HG03565 (cell line): Measurements from ENCODE around the gene HSD3B7.

Experiments
- ATAC-seq: cut with Tn5 transposase; IDR thresholded peaks from one replicate; pipeline ENCODE4 v1.9.1; 2021; ENCODE audit warnings: mild to moderate bottlenecking, moderate library complexity; ENCODE audit not compliant: unreplicated experiment

HSD3B7 gene

DNA sequence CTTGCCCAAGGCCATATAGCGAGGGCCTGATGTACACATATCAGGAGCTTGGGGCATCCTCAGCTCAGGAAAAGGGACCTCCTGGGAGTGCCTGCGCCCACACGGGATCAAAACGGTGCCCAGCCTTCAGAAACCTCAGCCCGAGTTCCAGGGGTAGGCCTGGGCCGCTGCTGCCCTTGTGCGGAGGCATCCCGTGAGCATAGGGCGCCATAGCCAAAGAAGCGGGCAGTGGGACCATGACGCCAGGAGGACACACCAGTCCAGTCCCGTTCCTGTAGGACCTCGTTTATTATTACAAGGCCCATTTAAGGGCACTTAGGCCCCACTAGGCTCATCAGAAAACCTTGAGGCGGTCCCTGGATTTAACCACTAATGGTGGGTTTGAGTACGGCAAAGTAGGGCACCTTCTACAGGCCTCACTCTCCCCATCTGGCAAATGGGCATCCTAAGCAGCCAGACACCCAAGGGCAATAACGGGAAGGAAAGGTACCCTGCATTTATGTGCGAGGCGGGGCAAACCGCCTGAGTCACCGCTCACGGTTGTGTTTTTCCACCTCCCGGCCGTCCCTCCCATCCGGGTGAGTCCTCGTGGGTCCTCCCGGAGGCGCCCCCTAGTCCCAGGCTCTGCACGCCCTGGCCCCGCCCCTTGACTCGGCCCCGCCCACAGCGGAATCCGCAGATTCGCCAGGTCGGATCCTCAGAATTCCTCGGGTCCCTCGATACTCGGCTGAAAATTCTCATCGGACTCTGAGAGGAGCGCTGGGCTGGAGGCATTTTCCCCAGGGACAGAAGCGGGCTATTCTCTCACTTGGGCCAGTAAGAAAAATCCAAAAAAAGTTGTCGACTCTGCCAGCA is 28.2 kb upstream of the HSD3B7 start:
- ATAC-seq: peak; percentile 22

DNA sequence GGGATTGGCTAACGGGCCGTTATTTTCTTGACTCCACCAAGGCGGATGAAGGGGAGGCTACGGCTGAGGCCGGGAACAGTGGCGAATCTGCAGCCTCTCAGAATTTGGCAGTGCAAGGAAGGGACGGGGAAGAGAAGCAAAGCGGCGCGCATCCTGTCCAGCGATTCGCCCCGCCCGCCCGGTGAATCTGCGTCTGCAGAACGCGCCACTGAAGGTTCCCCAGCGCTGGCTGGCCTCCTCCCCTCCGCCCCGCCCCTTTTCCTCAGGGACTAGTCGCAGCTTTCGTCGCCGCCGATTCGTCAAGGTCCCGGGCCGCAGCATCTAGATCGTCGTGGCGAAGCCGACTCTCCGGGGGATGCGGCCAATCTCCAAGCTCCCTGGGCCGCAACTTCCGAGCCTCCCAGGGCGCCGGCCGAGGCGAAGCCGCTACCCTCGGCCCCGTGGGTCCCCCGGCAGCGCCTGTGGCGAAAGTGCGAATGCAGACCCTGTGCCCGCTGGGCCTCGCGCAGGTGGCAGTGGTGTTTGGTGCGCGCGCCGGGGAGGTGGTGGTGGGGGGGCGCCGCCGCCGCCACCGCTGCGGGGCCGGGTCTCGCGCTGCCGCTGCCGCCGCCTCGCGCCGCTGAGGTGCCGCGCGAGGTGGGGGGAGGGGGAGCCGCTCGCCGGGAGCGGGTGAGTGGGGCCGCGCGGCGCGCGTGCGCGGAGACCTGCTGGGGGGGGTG is 27.4 kb upstream of the HSD3B7 start, which contains the start of gene SETD1A:
TSS of gene SETD1A (plus strand) at position 299 of the 719 bp plus-strand sequence. CDS start 978 bp downstream, outside the sequence.
- ATAC-seq: peak; percentile 47

DNA sequence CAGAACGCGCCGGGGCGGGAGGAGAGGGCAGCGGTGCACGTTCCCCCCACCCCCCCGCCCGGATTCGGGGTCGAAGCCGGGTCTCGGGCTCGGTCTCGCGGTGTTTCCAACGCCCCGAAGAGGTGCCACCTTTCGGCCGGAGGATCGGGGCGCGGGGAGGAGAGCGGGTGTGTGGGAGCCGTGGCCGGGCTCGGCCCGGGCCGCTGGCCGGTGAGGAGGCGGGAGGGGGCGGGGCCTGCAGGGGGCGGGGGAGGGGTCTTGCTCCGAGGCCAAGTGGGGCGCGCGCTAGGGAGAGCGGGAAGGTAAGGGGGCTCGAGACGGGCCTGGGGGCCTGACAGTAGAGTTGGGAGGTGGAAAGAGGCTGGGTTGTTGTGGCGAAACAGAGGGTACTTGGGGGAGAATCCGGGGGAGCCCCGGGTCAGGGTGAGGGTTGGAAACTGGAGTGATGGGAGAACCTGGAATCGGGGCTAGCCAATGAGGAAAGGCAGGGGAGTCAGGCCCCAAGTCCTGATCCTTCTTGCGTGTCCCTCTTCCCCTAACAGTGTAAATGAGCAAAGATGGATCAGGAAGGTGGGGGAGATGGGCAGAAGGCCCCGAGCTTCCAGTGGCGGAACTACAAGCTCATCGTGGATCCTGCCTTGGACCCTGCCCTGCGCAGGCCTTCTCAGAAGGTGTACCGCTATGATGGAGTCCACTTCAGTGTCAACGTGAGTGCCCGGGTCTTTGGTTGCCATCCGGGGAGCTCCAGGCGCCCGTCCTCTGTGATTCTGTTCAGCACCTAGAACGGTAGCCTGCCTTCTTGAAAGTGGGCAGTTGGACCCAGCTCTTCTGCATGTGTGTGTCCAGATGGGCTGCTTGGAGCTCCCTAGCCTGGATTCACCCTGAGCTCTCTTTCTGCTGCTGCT is 26.6 kb upstream of the HSD3B7 start:
- ATAC-seq: no peak

DNA sequence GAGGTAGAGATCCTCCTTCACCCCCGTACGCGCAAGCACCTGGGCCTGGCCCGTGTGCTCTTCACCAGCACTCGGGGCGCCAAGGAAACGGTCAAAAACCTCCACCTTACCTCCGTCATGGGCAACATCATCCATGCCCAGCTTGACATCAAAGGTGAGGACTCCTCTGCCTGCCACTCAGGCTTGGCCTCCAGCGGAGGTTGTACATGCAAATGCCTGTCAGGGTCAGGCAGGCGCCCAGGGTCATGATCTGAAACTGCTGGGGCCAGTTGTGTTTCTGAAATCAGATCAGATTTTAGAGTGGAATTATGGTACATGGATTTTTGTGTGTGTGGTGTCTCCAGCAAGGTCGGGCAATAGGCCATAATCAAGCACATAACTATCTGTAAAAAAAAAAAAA is 23.6 kb upstream of the HSD3B7 start:
- ATAC-seq: no peak

DNA sequence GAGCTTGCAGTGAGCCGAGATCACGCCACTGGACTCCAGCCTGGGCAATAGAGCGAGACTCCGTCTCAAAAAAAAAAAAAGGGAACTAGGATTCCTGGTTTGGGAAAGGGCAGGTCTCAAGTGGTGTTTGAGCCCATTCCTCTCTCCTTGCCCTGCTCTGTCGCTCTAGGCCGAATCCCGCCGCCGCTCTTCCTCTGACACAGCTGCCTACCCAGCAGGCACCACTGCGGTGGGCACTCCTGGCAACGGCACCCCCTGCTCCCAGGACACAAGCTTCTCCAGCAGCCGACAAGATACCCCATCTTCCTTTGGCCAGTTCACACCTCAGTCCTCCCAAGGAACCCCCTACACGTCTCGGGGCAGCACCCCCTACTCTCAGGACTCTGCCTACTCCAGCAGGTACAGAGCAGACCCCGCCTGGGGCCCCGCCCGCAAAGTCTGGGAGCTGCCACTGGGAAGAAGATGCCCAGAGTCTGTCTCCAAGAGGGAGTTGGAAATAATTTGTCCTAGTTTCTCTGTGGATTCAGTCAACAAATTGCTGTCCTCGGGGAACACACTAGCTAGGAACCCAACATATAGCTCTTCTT is 21.0 kb upstream of the HSD3B7 start:
- no peak for ATAC-seq

DNA sequence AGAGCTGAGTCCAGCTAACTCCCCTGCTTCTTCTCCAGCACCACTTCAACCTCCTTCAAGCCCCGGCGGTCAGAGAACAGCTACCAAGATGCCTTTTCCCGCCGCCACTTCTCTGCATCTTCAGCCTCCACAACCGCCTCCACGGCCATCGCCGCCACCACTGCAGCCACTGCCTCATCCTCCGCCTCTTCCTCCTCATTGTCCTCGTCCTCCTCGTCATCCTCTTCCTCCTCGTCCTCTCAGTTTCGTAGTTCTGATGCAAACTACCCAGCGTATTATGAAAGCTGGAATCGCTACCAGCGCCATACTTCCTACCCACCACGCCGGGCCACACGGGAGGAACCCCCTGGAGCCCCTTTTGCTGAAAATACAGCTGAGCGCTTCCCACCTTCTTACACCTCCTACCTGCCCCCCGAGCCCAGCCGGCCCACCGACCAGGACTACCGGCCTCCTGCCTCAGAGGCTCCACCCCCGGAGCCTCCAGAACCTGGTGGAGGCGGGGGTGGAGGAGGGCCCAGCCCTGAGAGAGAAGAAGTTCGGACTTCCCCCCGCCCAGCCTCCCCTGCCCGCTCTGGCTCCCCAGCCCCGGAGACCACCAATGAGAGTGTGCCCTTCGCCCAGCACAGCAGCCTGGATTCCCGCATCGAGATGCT is 20.3 kb upstream of the HSD3B7 start:
- no peak for ATAC-seq

DNA sequence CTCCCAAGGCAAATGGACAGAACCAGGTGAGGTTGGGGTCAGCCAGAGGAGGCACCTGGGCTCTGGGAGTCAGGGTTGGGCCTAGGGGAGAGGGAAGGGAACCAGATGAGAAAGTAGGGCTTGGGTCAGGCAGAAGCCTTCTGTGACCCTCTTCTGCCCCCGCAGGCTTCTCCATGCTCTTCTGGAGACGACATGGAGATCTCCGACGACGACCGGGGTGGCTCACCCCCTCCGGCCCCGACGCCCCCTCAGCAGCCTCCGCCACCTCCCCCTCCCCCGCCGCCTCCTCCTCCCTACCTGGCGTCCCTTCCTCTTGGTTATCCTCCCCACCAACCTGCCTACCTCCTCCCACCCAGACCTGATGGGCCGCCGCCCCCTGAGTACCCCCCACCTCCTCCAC is 19.6 kb upstream of the HSD3B7 start:
- no peak for ATAC-seq

DNA sequence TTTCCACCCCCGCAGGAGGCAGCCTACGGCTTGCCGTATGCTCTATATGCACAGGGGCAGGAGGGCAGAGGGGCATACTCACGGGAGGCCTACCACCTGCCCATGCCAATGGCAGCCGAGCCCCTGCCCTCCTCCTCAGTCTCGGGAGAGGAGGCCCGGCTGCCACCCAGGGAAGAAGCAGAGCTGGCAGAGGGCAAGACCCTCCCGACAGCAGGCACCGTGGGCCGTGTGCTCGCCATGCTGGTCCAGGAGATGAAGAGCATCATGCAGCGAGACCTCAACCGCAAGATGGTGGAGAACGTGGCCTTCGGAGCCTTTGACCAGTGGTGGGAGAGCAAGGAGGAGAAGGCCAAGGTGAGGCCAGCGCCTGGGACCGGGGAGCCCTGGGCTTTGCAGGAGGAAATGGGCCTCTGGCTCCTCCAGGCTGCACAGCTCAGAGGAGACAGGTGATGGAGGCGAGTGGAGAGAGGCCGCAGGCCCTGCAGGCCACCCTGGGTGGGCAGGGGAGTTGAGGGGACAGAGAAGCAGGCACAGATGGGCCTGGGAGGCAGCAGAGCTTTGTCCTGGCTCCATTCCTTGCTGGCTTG is 18.9 kb upstream of the HSD3B7 start:
- ATAC-seq: no peak

DNA sequence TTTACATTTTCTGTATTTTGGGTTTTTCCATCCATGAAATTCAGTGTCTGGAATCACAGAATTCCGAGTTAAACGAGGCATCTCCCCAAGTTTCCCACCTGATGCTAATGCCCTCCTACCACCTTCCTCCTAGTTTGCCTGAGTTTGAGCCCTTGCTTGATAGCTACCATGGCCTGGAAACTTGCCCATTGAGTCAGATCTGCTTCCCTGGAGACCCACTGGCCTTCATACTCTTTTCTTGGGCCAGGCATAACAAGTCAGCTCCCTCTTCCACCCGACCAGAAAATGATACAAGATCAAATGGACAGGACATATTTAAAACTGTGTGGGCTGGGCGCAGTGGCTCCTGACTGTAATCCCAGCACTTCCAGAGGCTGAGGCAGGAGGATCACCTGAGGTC is 17.2 kb upstream of the HSD3B7 start:
- no peak for ATAC-seq

DNA sequence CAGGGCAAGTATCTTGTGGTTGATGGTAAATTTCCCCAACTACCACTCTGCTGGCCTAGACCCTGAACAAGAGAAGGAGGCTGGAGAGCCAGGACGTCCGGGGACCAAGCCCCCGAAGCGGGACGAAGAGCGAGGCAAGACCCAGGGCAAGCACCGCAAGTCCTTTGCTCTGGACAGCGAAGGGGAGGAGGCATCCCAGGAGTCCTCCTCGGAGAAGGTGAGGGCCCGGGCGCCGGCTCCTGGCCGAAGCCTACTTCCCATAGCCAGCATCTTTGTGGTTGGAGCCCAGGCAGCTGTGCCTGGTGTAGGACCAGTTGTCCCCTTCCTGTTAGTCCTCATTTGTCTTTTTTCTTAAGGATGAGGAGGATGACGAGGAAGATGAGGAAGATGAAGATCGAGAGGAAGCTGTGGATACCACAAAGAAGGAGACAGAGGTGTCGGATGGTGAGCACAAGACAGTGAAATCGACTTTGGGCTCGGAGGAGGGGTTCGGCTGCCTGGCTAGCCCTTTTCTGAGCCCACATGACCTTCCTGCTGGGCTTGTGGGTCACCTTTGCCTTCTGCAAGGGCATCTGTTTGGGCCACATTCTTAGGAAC is 15.7 kb upstream of the HSD3B7 start:
- ATAC-seq: no peak

DNA sequence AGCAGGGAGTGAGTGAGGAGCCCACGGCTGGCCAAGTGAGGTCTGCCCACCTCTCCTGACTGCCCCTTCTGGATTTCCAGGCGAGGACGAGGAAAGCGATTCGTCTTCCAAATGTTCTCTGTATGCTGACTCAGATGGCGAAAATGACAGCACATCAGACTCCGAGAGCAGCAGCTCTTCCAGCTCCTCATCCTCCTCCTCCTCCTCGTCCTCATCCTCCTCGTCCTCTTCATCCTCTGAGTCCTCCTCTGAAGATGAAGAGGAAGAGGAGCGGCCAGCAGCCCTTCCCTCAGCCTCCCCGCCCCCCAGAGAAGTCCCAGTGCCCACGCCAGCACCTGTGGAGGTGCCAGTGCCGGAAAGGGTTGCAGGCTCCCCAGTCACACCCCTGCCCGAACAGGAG is 13.7 kb upstream of the HSD3B7 start:
- ATAC-seq: no peak

DNA sequence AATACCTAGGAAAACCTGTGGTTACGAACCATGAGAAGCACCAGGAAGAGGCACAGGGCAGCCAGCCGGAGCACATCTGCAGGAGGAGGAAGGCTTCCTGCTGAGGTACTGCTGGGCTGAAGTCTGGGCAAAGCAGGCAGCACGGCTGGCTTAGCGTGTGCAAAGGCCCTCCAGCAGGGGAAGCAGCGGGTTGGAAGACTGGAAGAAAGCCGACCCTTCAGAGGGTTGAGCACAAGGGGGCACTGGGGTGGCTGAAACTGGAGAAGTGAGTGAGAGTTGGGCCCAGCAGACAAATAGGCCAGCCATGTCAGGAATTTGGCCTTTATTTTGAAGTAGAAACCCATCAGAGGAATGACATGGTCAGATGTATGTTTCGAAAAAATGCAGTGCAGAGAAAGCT is 12.1 kb upstream of the HSD3B7 start:
- no peak for ATAC-seq

DNA sequence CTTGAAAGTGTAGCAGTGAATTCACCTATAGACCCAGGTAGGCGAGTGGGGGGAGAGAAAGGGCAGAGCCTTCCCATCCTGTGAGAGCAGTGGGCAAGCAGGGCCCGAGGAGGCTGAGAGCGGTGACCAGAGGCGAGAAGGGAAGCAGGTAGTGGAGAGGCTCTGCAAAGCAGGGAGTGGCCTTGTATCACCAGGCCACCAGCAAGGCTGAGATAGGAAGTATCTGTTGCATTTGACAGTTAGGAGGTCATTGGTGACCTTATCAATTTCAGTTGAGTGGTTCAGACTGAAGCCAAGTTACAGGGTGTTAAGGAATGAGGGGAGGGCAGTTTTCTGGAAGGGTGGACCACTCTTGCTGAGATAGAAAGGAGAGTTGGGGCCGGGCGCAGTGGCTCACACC is 10.7 kb upstream of the HSD3B7 start:
- ATAC-seq: no peak

DNA sequence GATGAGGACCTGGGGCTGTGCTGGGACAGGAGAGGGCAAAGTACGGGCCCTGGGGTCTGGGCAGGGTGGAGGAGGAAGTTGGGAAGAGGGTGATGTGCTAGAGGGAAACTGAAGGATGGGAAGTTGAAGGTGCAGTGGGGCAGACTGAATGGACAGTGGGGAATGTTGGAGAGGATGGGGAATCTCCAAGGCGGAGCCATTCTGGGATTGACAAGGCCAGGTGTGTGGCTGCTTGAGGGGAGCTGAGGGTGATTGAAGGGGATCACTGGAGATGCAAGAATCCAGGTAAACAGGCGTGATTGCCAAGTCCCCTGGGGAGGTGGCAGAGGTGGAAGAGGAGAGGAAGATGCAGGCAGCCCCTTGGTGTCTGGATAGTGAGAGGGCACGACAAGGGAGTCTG is 8.5 kb upstream of the HSD3B7 start:
- no peak for ATAC-seq

DNA sequence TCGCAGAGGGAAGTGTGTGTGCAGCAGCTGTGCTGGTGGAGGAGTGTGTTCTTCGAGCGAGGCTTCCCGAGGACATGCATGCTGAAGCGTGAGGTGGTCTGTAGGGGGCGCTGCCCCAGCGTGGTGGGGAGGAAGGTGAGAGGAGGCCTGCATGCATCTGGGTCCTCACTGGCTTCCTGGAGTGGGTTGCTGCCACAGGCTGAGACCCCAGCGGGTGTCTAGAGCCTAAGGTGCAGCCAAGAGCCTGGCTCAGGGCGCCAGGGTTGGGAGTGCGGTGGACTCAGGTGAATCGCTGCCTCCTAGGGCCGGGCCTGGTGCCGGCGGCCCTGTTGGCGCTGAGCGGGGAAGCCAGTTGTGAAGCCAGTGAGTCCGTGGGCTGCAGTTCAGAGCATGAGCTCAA is 7.5 kb upstream of the HSD3B7 start:
- ATAC-seq: no peak

DNA sequence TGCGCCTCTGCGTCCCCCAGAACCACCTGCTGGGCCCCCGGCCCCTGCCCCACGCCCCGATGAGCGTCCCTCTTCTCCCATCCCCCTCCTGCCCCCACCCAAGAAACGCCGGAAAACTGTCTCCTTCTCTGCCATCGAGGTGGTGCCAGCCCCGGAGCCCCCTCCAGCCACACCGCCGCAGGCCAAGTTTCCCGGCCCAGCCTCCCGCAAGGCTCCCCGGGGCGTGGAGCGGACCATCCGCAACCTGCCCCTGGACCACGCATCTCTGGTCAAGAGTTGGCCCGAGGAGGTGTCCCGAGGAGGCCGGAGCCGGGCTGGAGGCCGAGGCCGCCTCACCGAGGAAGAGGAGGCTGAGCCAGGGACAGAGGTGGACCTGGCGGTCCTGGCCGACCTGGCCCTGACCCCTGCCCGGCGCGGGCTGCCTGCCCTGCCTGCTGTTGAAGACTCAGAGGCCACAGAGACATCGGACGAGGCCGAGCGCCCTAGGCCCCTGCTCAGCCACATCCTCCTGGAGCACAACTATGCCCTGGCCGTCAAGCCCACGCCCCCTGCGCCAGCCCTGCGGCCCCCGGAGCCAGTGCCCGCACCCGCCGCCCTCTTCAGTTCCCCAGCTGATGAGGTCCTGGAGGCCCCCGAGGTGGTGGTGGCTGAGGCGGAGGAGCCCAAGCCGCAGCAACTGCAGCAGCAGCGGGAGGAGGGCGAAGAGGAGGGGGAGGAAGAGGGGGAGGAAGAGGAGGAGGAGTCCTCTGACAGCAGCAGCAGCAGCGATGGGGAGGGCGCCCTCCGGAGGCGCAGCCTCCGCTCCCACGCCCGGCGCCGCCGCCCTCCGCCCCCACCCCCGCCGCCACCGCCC is 5.6 kb upstream of the HSD3B7 start:
- no peak for ATAC-seq

DNA sequence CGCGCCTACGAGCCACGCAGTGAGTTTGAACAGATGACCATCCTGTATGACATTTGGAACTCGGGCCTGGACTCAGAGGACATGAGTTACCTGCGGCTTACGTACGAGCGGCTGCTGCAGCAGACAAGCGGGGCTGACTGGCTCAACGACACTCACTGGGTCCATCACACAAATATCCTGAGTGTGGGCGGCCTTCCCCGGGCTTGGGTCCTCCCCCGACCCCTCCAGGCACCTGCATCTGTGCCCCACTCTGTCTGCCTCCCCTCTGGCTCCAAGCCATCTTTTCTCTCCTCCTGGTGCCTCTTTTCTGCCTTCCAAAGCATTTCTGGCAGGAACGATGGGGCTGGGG is 5.0 kb upstream of the HSD3B7 start:
- ATAC-seq: no peak

DNA sequence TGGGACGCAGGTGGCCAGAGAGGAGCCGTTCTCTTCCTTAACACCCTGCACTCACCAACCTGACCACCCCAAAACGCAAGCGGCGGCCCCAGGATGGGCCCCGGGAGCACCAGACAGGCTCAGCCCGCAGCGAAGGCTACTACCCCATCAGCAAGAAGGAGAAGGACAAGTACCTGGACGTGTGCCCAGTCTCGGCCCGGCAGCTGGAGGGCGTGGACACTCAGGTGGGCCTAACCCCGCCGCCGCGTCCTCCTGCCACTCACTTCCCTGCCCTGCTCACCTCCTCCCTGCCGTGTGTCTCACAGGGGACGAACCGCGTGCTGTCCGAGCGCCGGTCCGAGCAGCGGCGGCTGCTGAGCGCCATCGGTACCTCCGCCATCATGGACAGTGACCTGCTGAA is 4.6 kb upstream of the HSD3B7 start:
- no peak for ATAC-seq

DNA sequence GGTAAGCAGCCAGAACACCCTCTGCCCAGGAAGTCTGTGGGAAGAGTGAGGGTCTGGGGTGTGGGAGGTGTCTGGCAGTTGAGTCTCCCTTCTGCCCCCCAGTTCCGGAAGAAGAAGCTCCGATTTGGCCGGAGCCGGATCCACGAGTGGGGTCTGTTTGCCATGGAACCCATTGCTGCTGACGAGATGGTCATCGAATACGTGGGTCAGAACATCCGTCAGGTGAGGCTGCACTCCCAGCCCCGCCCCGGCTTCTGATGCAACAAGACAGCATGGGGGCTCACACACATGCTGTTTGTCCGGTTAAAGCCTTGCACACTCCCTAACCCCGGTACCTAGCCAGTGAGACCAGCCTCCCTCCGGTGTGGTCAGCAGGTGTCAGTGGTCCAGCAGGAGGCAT is 4.0 kb upstream of the HSD3B7 start:
- ATAC-seq: no peak
